Measurements from ENCODE around the gene GRM8. TPM values are rescaled to one million over a fixed set of nuclear protein-coding genes. Genes with fewer than 3 reads are reported as not detected.

The GRM8 gene
- total RNA-seq, 1 donor from 2014 or later: 2.2 TPM

- H3K4me2 ChIP-seq (ENCODE audit: low read length): no peak overlapping the region
- no peak overlapping the region for H2AFZ ChIP-seq (ENCODE audit: low read depth, low read length)
- no peak for TF ChIP-seq EZH2 (IDR thresholded peaks at IDR 0.05; ENCODE audit: insufficient read depth, low read length)
- TF ChIP-seq CTCF (IDR thresholded peaks at IDR 0.05; ENCODE audit: insufficient read depth, low read depth, low read length): no peak
- H3K4me1 ChIP-seq (ENCODE audit: insufficient read depth, low read length): no peaks in the 10 kb centered on the region
- Mint-ChIP-seq H3K9me3 (ENCODE audit: unreplicated experiment) (no peaks in the 10 kb centered on the region), H3K27ac (ENCODE audit: unreplicated experiment) (no peak overlapping the region), H3K36me3 (ENCODE audit: low read depth, unreplicated experiment) (no peaks in the 10 kb centered on the region), H3K4me3 (ENCODE audit: unreplicated experiment) (no peak overlapping the region), H3K4me1 (ENCODE audit: low read depth, unreplicated experiment) (peaks cover 12% of the 10 kb centered on the region), H3K27me3 (ENCODE audit: low read depth, unreplicated experiment) (no peaks in the 10 kb centered on the region)
- no peaks in the 10 kb centered on the region for H4K20me1 ChIP-seq (ENCODE audit: insufficient read depth, low read length)
- H3K9ac ChIP-seq (ENCODE audit: low read length): no peak overlapping the region
- H3K79me2 ChIP-seq (ENCODE audit: insufficient read depth, low read length): no peaks in the 10 kb centered on the region
- no peak overlapping the region for H3K27ac ChIP-seq (ENCODE audit: low read depth, low read length)
- FAIRE-seq (no peak), DNase-seq (ENCODE audit: low read depth) (peak; percentile 0)
- H3K27me3 ChIP-seq (ENCODE audit: insufficient read depth, low read length): no peaks in the 10 kb centered on the region
- no peaks in the 10 kb centered on the region for H3K9me3 ChIP-seq (ENCODE audit: insufficient read depth, low read depth, low read length)
- H3K36me3 ChIP-seq (ENCODE audit: insufficient read depth, low read length): no peaks in the 10 kb centered on the region
- H3K4me3 ChIP-seq (ENCODE audit: insufficient read depth, low read depth, low read length): no peak overlapping the region
Measured at GRCh38 chr7:126450269-126450671, 802.5 kb downstream of the GRM8 start.

- Histone ChIP-seq H3K4me3 (ENCODE audit: insufficient read depth, low read depth, low read length) (no peak overlapping the region), H3K9ac (ENCODE audit: low read length) (no peak overlapping the region), H4K20me1 (ENCODE audit: insufficient read depth, low read length) (no peaks in the 10 kb centered on the region), H3K4me1 (ENCODE audit: insufficient read depth, low read length) (no peaks in the 10 kb centered on the region), H3K27ac (ENCODE audit: low read depth, low read length) (no peak overlapping the region), H3K36me3 (ENCODE audit: insufficient read depth, low read length) (no peaks in the 10 kb centered on the region), H2AFZ (ENCODE audit: low read depth, low read length) (no peak overlapping the region), H3K27me3 (ENCODE audit: insufficient read depth, low read length) (no peaks in the 10 kb centered on the region), H3K9me3 (ENCODE audit: insufficient read depth, low read depth, low read length) (no peaks in the 10 kb centered on the region), H3K4me2 (ENCODE audit: low read length) (no peak overlapping the region), H3K79me2 (ENCODE audit: insufficient read depth, low read length) (no peaks in the 10 kb centered on the region)
- H3K9me3 Mint-ChIP-seq (ENCODE audit: unreplicated experiment): no peaks in the 10 kb centered on the region
- no peak for TF ChIP-seq EZH2 (IDR thresholded peaks at IDR 0.05; ENCODE audit: insufficient read depth, low read length)
- no peak for TF ChIP-seq CTCF (IDR thresholded peaks at IDR 0.05; ENCODE audit: insufficient read depth, low read depth, low read length)
- no peak overlapping the region for H3K4me3 Mint-ChIP-seq (ENCODE audit: unreplicated experiment)
- H3K27me3 Mint-ChIP-seq (ENCODE audit: low read depth, unreplicated experiment): no peaks in the 10 kb centered on the region
- peaks cover 12% of the 10 kb centered on the region for H3K4me1 Mint-ChIP-seq (ENCODE audit: low read depth, unreplicated experiment)
- DNase-seq (ENCODE audit: low read depth) (peak; percentile 0), FAIRE-seq (no peak)
- no peaks in the 10 kb centered on the region for H3K36me3 Mint-ChIP-seq (ENCODE audit: low read depth, unreplicated experiment)
- H3K27ac Mint-ChIP-seq (ENCODE audit: unreplicated experiment): peak overlapping the region; percentile 58
Measured at GRCh38 chr7:126449611-126450268, 803.0 kb downstream of the GRM8 start.

- FAIRE-seq: no peak
- H3K4me3 Mint-ChIP-seq (ENCODE audit: unreplicated experiment): no peak overlapping the region
- TF ChIP-seq EZH2 (IDR thresholded peaks at IDR 0.05; ENCODE audit: insufficient read depth, low read length) (no peak), CTCF (IDR thresholded peaks at IDR 0.05; ENCODE audit: insufficient read depth, low read depth, low read length) (no peak)
Measured at GRCh38 chr7:126447984-126448383, 804.8 kb downstream of the GRM8 start.

More at GRCh38 chr7:126447984-126448383, 804.8 kb downstream of the GRM8 start:
- H3K27me3 ChIP-seq (ENCODE audit: insufficient read depth, low read length): no peaks in the 10 kb centered on the region
- H3K9ac ChIP-seq (ENCODE audit: low read length): no peak overlapping the region
- H2AFZ ChIP-seq (ENCODE audit: low read depth, low read length): no peak overlapping the region
- no peak overlapping the region for H3K27ac ChIP-seq (ENCODE audit: low read depth, low read length)
- no peaks in the 10 kb centered on the region for H3K4me1 ChIP-seq (ENCODE audit: insufficient read depth, low read length)
- DNase-seq (ENCODE audit: low read depth): no peak
- H4K20me1 ChIP-seq (ENCODE audit: insufficient read depth, low read length): no peaks in the 10 kb centered on the region
- H3K4me1 Mint-ChIP-seq (ENCODE audit: low read depth, unreplicated experiment): peaks cover 12% of the 10 kb centered on the region
- no peaks in the 10 kb centered on the region for H3K9me3 ChIP-seq (ENCODE audit: insufficient read depth, low read depth, low read length)
- H3K9me3 Mint-ChIP-seq (ENCODE audit: unreplicated experiment): no peaks in the 10 kb centered on the region
- H3K4me2 ChIP-seq (ENCODE audit: low read length): no peak overlapping the region
- no peaks in the 10 kb centered on the region for H3K79me2 ChIP-seq (ENCODE audit: insufficient read depth, low read length)
- H3K36me3 ChIP-seq (ENCODE audit: insufficient read depth, low read length): no peaks in the 10 kb centered on the region
- H3K4me3 ChIP-seq (ENCODE audit: insufficient read depth, low read depth, low read length): no peak overlapping the region
- no peaks in the 10 kb centered on the region for H3K36me3 Mint-ChIP-seq (ENCODE audit: low read depth, unreplicated experiment)
- no peaks in the 10 kb centered on the region for H3K27me3 Mint-ChIP-seq (ENCODE audit: low read depth, unreplicated experiment)
- H3K27ac Mint-ChIP-seq (ENCODE audit: unreplicated experiment): no peak overlapping the region

All from astrocyte (in vitro differentiated cells and primary cell).